GM12872 (cell line): ENCODE measurements around the gene SLC38A1.

Experiments
- TF ChIP-seq, protein P1 (sequence below): IDR thresholded peaks from 3 replicates; pipeline ENCODE4 v1.5.1; 2011; ENCODE audit warnings: low read depth, mild to moderate bottlenecking, low read length, moderate library complexity; ENCODE audit not compliant: insufficient read depth

The SLC38A1 gene

DNA sequence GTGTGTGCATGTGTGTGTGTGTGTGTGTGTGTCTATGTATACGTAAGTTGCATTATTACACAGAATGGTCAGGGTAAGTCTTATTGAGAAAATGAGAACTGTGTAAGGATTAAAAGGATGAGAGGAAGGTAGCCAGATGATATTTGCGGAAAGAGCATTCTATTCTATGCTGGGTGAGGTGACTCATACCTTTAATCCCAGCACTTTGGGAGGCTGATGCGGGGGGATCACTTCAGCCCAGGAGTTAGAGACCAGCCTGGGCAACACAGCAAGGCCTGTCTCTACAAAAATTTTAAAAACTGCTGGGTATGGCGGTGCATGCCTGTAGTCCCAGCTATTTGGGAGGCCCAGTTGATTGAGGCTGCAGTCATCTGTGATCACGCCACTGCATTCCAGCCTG, 103.7 kb downstream of the SLC38A1 start:
- TF ChIP-seq, protein P1, sequence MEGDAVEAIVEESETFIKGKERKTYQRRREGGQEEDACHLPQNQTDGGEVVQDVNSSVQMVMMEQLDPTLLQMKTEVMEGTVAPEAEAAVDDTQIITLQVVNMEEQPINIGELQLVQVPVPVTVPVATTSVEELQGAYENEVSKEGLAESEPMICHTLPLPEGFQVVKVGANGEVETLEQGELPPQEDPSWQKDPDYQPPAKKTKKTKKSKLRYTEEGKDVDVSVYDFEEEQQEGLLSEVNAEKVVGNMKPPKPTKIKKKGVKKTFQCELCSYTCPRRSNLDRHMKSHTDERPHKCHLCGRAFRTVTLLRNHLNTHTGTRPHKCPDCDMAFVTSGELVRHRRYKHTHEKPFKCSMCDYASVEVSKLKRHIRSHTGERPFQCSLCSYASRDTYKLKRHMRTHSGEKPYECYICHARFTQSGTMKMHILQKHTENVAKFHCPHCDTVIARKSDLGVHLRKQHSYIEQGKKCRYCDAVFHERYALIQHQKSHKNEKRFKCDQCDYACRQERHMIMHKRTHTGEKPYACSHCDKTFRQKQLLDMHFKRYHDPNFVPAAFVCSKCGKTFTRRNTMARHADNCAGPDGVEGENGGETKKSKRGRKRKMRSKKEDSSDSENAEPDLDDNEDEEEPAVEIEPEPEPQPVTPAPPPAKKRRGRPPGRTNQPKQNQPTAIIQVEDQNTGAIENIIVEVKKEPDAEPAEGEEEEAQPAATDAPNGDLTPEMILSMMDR: no peak

DNA sequence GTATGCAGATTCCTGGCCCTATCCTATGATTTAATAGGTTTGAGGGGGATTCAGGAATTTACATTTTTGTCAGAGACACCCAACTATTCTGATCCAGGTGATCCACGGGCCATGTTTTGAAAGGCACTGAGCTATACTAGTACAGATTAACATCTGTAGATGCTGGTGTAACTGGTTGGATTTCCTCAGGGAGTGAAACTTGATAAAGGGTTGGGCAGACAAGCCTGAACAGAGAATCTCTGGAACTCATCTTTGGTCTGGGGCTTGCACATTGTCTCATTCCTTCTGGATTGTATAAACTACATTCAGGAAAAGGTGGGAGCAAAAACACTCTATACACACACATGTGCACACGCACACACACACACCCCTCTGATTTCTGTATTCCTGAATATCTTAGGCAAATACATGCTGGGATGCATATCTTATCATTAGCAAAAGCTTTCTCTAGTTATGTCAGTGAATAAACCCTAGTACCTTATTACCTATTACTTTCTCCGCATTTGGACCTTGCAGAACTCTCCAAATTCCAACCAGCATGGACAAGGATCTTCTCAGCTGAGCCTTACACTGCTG, 104.6 kb downstream of the SLC38A1 start:
- TF ChIP-seq, protein P1: no peak

GRCh38 chr12:46160981-46161690, 107.7 kb downstream of the SLC38A1 start:
- TF ChIP-seq, protein P1: no peak

DNA sequence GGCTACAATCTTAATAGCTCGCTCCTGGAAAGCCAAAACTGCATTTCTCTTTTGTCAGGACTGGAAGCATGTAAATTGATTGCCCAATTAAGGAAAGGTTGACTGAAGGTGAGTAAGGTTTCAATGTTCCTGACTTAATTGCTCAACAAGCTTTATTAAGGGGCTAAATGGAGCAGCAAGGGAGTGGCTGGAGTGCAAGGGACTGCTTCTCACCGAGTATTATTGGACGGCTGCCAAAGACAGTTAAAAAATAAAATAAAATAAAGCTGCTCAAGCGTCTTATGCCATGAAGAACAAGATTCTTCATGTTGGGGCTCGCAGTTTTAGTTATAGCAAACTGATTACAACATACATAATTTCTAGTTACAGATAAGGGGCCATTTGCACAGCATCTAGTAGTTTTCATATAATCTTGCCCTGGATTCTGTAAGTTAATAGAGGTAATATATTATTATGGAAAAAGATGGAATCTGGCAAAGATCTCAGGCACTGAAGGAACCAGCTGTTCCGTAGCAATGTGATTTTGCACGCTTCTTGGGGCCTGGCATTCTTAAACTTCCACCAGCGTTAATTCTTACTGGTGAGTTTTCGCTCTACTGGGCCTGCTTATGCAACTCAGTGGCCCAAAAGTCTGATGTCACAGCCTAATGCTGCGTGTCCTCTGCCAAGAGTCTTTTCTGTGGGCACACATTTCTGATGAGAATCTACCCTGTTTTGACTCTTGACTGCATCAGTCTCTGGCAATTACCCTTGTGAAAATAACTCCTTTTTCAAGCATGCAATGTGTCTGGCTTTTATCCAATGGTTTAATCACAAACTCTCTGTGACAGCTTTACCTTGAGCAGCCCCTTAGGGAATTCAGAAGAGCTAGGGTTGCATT, 108.5 kb downstream of the SLC38A1 start:
- TF ChIP-seq, protein P1: no peak

GRCh38 chr12:46159309-46159901, 109.4 kb downstream of the SLC38A1 start:
- TF ChIP-seq, protein P1: no peak

- TF ChIP-seq, protein P1: no peak
These were observed 110.3 kb downstream of the SLC38A1 start for GRCh38 chr12:46158501-46158900.
